Activated CD4-positive, alpha-beta T cell treated with anti-CD3 and anti-CD28 coated beads, Interleukin-2, amount 10 ng/mL, durations not matched to agents 24 days and 14 days (primary cell): ENCODE measurements around the gene TTLL5. TPM values are rescaled to one million over a fixed set of nuclear protein-coding genes. Genes with fewer than 3 reads are reported as not detected.

Source experiments
- DNase-seq: peaks from one replicate; pipeline ENCODE4 v3.0.0; 2022
- H3K27ac Mint-ChIP-seq: one replicate; pipeline ENCODE4 v1.8.0; 2022; ENCODE audit warnings: mild to moderate bottlenecking, mixed read lengths
- H3K27me3 Mint-ChIP-seq: one replicate; pipeline ENCODE4 v1.8.0; 2022; ENCODE audit warnings: mixed read lengths
- H3K36me3 Mint-ChIP-seq: one replicate; pipeline ENCODE4 v1.8.0; 2022; ENCODE audit warnings: low read depth, mild to moderate bottlenecking, mixed read lengths
- H3K4me1 Mint-ChIP-seq: one replicate; pipeline ENCODE4 v1.8.0; 2021; ENCODE audit warnings: mixed read lengths
- H3K4me3 Mint-ChIP-seq: one replicate; pipeline ENCODE4 v1.8.0; 2022; ENCODE audit warnings: mild to moderate bottlenecking, moderate library complexity, mixed read lengths
- H3K9me3 Mint-ChIP-seq: one replicate; pipeline ENCODE4 v1.8.0; 2021; ENCODE audit warnings: mixed read lengths
- intact Hi-C: fragments of 100-400 bp; cut with micrococcal nuclease; formaldehyde crosslinking; loops from one replicate; pipeline ENCODE4 v1.15.1; 2023
- total RNA-seq: library from RNA; stranded (reverse); gene quantifications from 2 replicates; pipeline ENCODE4 v1.2.3, GENCODE V29; 2022

Gene TTLL5
- total RNA-seq, 1 donor from 2014 or later: 35.5 TPM

GRCh38 chr14:75990297-75990696 lies 329.3 kb downstream of the TTLL5 start:
- Mint-ChIP-seq H3K9me3 (no peaks in the 10 kb centered on the region), H3K4me1 (peaks cover 14% of the 10 kb centered on the region), H3K27me3 (peaks cover 1% of the 10 kb centered on the region), H3K4me3 (no peak overlapping the region), H3K27ac (no peak overlapping the region), H3K36me3 (peaks cover 2% of the 10 kb centered on the region)
- no peak for DNase-seq
- intact Hi-C loops: no loop called here

- H3K4me3 Mint-ChIP-seq: no peak overlapping the region
- H3K27me3 Mint-ChIP-seq: no peaks in the 10 kb centered on the region
- H3K9me3 Mint-ChIP-seq: no peaks in the 10 kb centered on the region
- no peak for DNase-seq
- no peak overlapping the region for H3K27ac Mint-ChIP-seq
- intact Hi-C loops: no loop called here
- H3K4me1 Mint-ChIP-seq: peaks cover 5% of the 10 kb centered on the region
- H3K36me3 Mint-ChIP-seq: no peaks in the 10 kb centered on the region
Observed at GRCh38 chr14:75991753-75992152, 330.7 kb downstream of the TTLL5 start.

- no peak overlapping the region for H3K4me3 Mint-ChIP-seq
- intact Hi-C loops: no loop called here
- no peak overlapping the region for H3K27ac Mint-ChIP-seq
- H3K4me1 Mint-ChIP-seq: peaks cover 4% of the 10 kb centered on the region
- no peaks in the 10 kb centered on the region for H3K36me3 Mint-ChIP-seq
- H3K9me3 Mint-ChIP-seq: no peaks in the 10 kb centered on the region
- no peak for DNase-seq
- H3K27me3 Mint-ChIP-seq: no peaks in the 10 kb centered on the region
Observed at GRCh38 chr14:75993567-75994041, 332.6 kb downstream of the TTLL5 start.

GRCh38 chr14:75995372-75996041 lies 334.5 kb downstream of the TTLL5 start:
- no peak for DNase-seq
- peaks cover 4% of the 10 kb centered on the region for H3K4me1 Mint-ChIP-seq
- intact Hi-C loops: no loop called here
- H3K4me3 Mint-ChIP-seq: no peak overlapping the region
- H3K27ac Mint-ChIP-seq: no peak overlapping the region
- H3K9me3 Mint-ChIP-seq: no peaks in the 10 kb centered on the region
- H3K27me3 Mint-ChIP-seq: no peaks in the 10 kb centered on the region
- H3K36me3 Mint-ChIP-seq: no peaks in the 10 kb centered on the region

GRCh38 chr14:75996488-75996887 lies 335.4 kb downstream of the TTLL5 start:
- no peaks in the 10 kb centered on the region for H3K36me3 Mint-ChIP-seq
- DNase-seq: no peak

GRCh38 chr14:75999511-76000190 lies 338.6 kb downstream of the TTLL5 start:
- H3K27me3 Mint-ChIP-seq: no peaks in the 10 kb centered on the region
- H3K27ac Mint-ChIP-seq: no peak overlapping the region
- H3K36me3 Mint-ChIP-seq: peaks cover 3% of the 10 kb centered on the region
- no peak for DNase-seq
- no peaks in the 10 kb centered on the region for H3K4me1 Mint-ChIP-seq
- no peak overlapping the region for H3K4me3 Mint-ChIP-seq
- intact Hi-C loops: no loop called here
- peaks cover 6% of the 10 kb centered on the region for H3K9me3 Mint-ChIP-seq

More at GRCh38 chr14:75996488-75996887, 335.4 kb downstream of the TTLL5 start:
- intact Hi-C loops: no loop called here
- no peaks in the 10 kb centered on the region for H3K27me3 Mint-ChIP-seq
- H3K9me3 Mint-ChIP-seq: no peaks in the 10 kb centered on the region
- peaks cover 4% of the 10 kb centered on the region for H3K4me1 Mint-ChIP-seq
- H3K4me3 Mint-ChIP-seq: no peak overlapping the region
- H3K27ac Mint-ChIP-seq: no peak overlapping the region

GRCh38 chr14:76002383-76002782 lies 341.3 kb downstream of the TTLL5 start:
- Mint-ChIP-seq H3K4me3 (no peak overlapping the region), H3K9me3 (peaks cover 6% of the 10 kb centered on the region), H3K27me3 (no peaks in the 10 kb centered on the region), H3K4me1 (no peaks in the 10 kb centered on the region), H3K27ac (no peak overlapping the region), H3K36me3 (peaks cover 5% of the 10 kb centered on the region)
- DNase-seq: no peak
- intact Hi-C loops: no loop called here

Other genes starting within 250 kb of the TTLL5 start
- gene JDP2, start 233.2 kb upstream of the TTLL5 start, total RNA-seq: 1.1 and 1.4 TPM in 2 replicates
- 175 and 178 TPM in 2 replicates for gene BATF, start 138.8 kb upstream of the TTLL5 start, total RNA-seq
- gene FLVCR2, start 82.6 kb upstream of the TTLL5 start, total RNA-seq: 3.6 and 5.4 TPM in 2 replicates
- gene ERG28, start 370 bp upstream of the TTLL5 start, total RNA-seq: 20.3 and 20.6 TPM in 2 replicates